Transverse colon (tissue), 4 donors: Measurements from ENCODE around the gene GPSM3. TPM values are rescaled to one million over a fixed set of nuclear protein-coding genes. Genes with fewer than 3 reads are reported as not detected.

Experiments
- DNase-seq: peaks from one replicate; pipeline ENCODE4 v3.0.0-alpha.2; 2019
- H3K27ac ChIP-seq, 4 donors: fragments of 200-600 bp; sonication (generic); 2 replicates each; pipeline ENCODE4 v1.5.1; 2016 to 2018; ENCODE audit warnings: inconsistent platforms in 4 of 4
- H3K27me3 ChIP-seq: fragments of 200-600 bp; sonication (generic); 2 replicates; pipeline ENCODE4 v1.5.1; 2017; ENCODE audit warnings: inconsistent platforms
- H3K36me3 ChIP-seq, 4 donors: fragments of 200-600 bp; sonication (generic); 2 replicates each; pipeline ENCODE4 v1.5.1; 2017 to 2019; ENCODE audit warnings: inconsistent platforms in 4 of 4
- H3K4me1 ChIP-seq, 4 donors: fragments of 200-600 bp; sonication (generic); 2 replicates each; pipeline ENCODE4 v1.5.1; 2017 to 2020; ENCODE audit warnings: inconsistent platforms in 4 of 4
- H3K4me3 ChIP-seq, 4 donors: fragments of 200-600 bp; sonication (generic); 1 replicate in 1 of 4; 2 replicates in 3 of 4; pipeline versions ENCODE4 v1.5.1 to v1.6.1; 2017 to 2019; ENCODE audit warnings: inconsistent platforms in 4 of 4
- H3K9me3 ChIP-seq, 2 donors: fragments of 200-600 bp; sonication (generic); 2 replicates each; pipeline ENCODE4 v1.5.1; 2017 to 2019; ENCODE audit warnings: inconsistent platforms in 2 of 2
- CTCF ChIP-seq, 5 experiments: fragments of 200-600 bp in 3 of 5; fragments of 450-650 bp in 2 of 5; sonication (generic) in 3 of 5; IDR thresholded peaks; 1 replicate in 2 of 5; 2 replicates in 3 of 5; pipeline ENCODE4 v1.5.1; 2016 to 2017; ENCODE audit warnings: antibody characterized with exemption in 5 of 5, inconsistent platforms in 3 of 5, mild to moderate bottlenecking in 2 of 5, moderate library complexity in 1 of 5
- EP300 ChIP-seq: sonication (generic); formaldehyde crosslinking; IDR thresholded peaks from one replicate; pipeline ENCODE4 v1.6.1; 2017; ENCODE audit warnings: antibody characterized with exemption, low read depth
- POLR2A ChIP-seq: fragments of 450-650 bp; IDR thresholded peaks from one replicate; pipeline ENCODE4 v1.6.1; 2016; ENCODE audit warnings: antibody characterized with exemption, mild to moderate bottlenecking, moderate library complexity
- POLR2AphosphoS5 ChIP-seq, 3 donors: sonication (generic); formaldehyde crosslinking; IDR thresholded peaks; one replicate each; pipeline ENCODE4 v1.6.1; 2016; ENCODE audit warnings: antibody characterized with exemption in 3 of 3
- WGBS, 2 donors: methylation state at CpG; one replicate each; pipeline ENCODE4 v1.1.5; 2018; ENCODE audit warnings: low coverage in 1 of 2; 5-methylcytosine and 5-hydroxymethylcytosine counted together
- in situ Hi-C, 4 donors: fragments of 200-750 bp; cut with MboI; loops; one replicate each; pipeline versions ENCODE4 v1.15.0 to v1.15.1; 2017; ENCODE audit warnings: low sequenced_read_pairs in 3 of 4, low pct_ligation_motif_present in 1 of 4, low pct_unique_long_range_greater_than_20kb in 1 of 4
- intact Hi-C: fragments of 100-400 bp; cut with DNase I; formaldehyde crosslinking; loops from one replicate; pipeline ENCODE4 v1.15.1; 2023; ENCODE audit warnings: low total_unique reads
- total RNA-seq, 4 donors: library from RNA; depleted of rRNA; stranded (reverse); fragments of >200 nt; gene quantifications; one replicate each; pipeline ENCODE4 v1.1.0, GENCODE V29; 2016

GPSM3 gene
- total RNA-seq, 4 donors from 2014 or later, result 1.00 to 8.6 (median 6.7) TPM

DNA sequence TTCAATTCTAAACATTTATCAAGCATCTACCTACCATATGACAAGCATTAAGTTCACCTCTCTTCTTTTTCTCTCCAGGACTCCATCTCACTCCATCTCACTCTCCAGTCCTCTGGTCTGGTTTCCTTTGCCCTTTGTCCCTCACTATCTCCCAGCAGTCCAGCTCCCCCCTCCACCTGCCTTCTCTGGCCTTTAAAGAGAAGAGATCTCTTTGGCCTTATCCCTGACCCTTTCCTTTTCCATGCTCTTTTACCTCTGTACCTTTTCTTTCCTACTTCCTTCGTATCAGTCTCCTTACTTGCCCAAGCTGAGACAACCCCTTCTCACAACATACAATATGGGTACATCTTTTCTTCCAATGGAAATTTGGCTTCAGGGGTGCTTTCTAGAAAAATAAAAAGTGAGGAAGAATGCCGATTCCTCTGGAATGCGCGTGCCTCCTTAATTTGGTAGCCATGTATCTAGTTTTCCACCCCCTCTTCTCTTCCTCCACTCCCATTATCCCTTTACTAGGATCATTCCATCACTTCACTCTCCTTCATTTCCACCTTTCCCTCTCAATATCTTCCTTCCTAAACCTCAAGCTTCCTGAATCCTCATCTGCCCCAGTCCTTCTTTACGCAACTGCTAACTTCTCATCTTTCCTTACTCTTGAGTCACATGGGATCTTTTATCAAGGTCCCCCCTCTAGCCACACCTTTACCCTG lies 15.8 kb downstream of the GPSM3 start:
- intact Hi-C loops, result no loop called here
- peak overlapping the region in 3 of 4 donors; percentile 77 to 91 (median 91) for H3K4me3 ChIP-seq
- peaks cover 25 to 62% (median 37%) of the 10 kb centered on the region in 4 donors for H3K4me1 ChIP-seq
- no peaks in the 10 kb centered on the region for H3K27me3 ChIP-seq
- no peak for DNase-seq
- no peak for TF ChIP-seq EP300
- TF ChIP-seq POLR2AphosphoS5 (IDR thresholded peaks at IDR 0.05), result no peak
- peaks cover 0 to 6% (median 2%) of the 10 kb centered on the region in 4 donors for H3K36me3 ChIP-seq
- no peaks in the 10 kb centered on the region for H3K9me3 ChIP-seq
- peak overlapping the region; percentile 94 to 96 (median 94) for H3K27ac ChIP-seq
- WGBS, 2 donors, result 35 to 36% methylated on average over 5 of the region's 5 CpGs
- in situ Hi-C loops, result no loop called here

DNA sequence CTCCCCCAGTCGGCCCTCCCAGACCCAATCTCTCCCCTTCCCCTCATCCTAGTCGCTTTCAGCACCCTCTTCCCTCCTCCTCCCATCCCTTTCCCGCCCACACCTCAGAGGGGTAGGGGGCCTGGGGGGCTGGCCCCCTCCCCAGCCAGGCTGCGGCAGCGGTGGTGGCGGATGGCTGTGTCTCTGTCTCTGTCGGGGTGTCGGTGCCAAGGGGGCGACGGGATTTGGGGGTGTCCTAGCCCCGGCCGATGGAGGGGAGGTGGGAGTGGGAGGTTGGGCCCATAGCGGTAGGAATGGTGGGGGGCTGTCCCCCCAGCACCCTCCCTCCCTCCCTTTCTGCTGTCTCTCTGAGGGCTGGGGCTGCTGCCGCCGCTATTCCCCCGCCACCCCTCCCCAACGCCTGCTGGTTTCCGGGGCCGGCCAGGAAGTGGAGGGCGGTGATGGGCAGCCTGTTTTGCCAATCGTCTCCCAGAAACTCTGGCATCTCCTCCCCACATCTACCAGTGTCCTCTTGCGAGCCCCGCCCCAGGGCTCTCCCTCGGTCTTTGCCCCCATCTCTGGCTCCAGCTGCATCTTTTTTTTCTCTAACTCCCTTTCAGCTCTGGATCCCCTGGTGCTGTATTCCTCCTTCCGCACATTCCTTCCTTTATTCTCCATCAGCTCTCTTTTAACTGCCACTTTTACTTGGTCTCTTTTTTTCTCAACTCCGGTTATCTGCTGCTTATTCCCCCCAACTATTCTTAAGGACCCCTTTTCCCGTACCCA lies 16.6 kb downstream of the GPSM3 start, which contains the start of gene AGPAT1:
TSS of gene AGPAT1 (minus strand) at position 374 of the 765 bp plus-strand sequence. CDS start 4,588 bp downstream, outside the sequence.
- peak; percentile 98 for DNase-seq
- Histone ChIP-seq H3K9me3 (no peaks in the 10 kb centered on the region), H3K27me3 (no peaks in the 10 kb centered on the region), H3K36me3 (peaks cover 0 to 6% (median 0%) of the 10 kb centered on the region in 4 donors), H3K4me3 (peak within 1 kb of the TSS; percentile 67 to 91 (median 84)), H3K4me1 (peaks cover 25 to 55% (median 37%) of the 10 kb centered on the region in 4 donors), H3K27ac (peak within 1 kb of the TSS; percentile 94 to 96 (median 94))
- intact Hi-C loops (no loop called here), in situ Hi-C loops (no loop called here)
- TF ChIP-seq CTCF (IDR thresholded peaks at IDR 0.05) (no peak), POLR2A (peak; percentile 71), POLR2AphosphoS5 (IDR thresholded peaks at IDR 0.05) (peak; percentile 72 to 87 (median 84))
- 2% methylated on average over 9 to 20 of the region's 27 CpGs for WGBS, 2 donors

- H3K4me3 ChIP-seq, result peak overlapping the region; percentile 67 to 91 (median 84)
- no peak for TF ChIP-seq POLR2A
- TF ChIP-seq CTCF (IDR thresholded peaks at IDR 0.05), result no peak
- no peak for TF ChIP-seq POLR2AphosphoS5 (IDR thresholded peaks at IDR 0.05)
- TF ChIP-seq EP300, result no peak
- no peaks in the 10 kb centered on the region for H3K9me3 ChIP-seq
- 10 to 16% methylated on average over 2 of the region's 2 CpGs for WGBS, 2 donors
- no peak for DNase-seq
- intact Hi-C loops (no loop called here), in situ Hi-C loops (no loop called here)
- peak overlapping the region; percentile 94 to 96 (median 94) for H3K27ac ChIP-seq
- peaks cover 0 to 6% (median 0%) of the 10 kb centered on the region in 4 donors for H3K36me3 ChIP-seq
- H3K4me1 ChIP-seq, result peaks cover 25 to 54% (median 37%) of the 10 kb centered on the region in 4 donors
- no peaks in the 10 kb centered on the region for H3K27me3 ChIP-seq
Observed at GRCh38 chr6:32175322-32175710, 17.1 kb downstream of the GPSM3 start.

GRCh38 chr6:32174416-32174815 lies 18.0 kb downstream of the GPSM3 start:
- no peak for TF ChIP-seq EP300
- TF ChIP-seq CTCF (IDR thresholded peaks at IDR 0.05), result no peak
- TF ChIP-seq POLR2A, result no peak
- TF ChIP-seq POLR2AphosphoS5 (IDR thresholded peaks at IDR 0.05), result no peak
- in situ Hi-C loops, result no loop called here
- intact Hi-C loops, result no loop called here
- DNase-seq, result no peak
- Histone ChIP-seq H3K27ac (no peak overlapping the region), H3K9me3 (no peaks in the 10 kb centered on the region), H3K36me3 (no peaks in the 10 kb centered on the region), H3K4me1 (peaks cover 18 to 45% (median 32%) of the 10 kb centered on the region in 4 donors), H3K4me3 (no peak overlapping the region), H3K27me3 (no peaks in the 10 kb centered on the region)
- WGBS, 2 donors, result 91 to 100% methylated on average over 1 of the region's 1 CpG
